GM21447 (cell line): Measurements from ENCODE around the gene BMPR1A.

Experiments
- ATAC-seq: cut with Tn5 transposase; IDR thresholded peaks from one replicate; pipeline ENCODE4 v1.9.1; 2021; ENCODE audit not compliant: unreplicated experiment

The BMPR1A gene

GRCh38 chr10:86759073-86759672, 2.8 kb downstream of the BMPR1A start:
- ATAC-seq: no peak

GRCh38 chr10:86763404-86763803, 7.0 kb downstream of the BMPR1A start:
- no peak for ATAC-seq

- no peak for ATAC-seq
Observed at GRCh38 chr10:86765548-86765947, 9.1 kb downstream of the BMPR1A start.

- ATAC-seq: no peak
Observed at GRCh38 chr10:86768412-86769062, 12.1 kb downstream of the BMPR1A start.

- ATAC-seq: no peak
Observed at GRCh38 chr10:86769991-86770390, 13.6 kb downstream of the BMPR1A start.

DNA sequence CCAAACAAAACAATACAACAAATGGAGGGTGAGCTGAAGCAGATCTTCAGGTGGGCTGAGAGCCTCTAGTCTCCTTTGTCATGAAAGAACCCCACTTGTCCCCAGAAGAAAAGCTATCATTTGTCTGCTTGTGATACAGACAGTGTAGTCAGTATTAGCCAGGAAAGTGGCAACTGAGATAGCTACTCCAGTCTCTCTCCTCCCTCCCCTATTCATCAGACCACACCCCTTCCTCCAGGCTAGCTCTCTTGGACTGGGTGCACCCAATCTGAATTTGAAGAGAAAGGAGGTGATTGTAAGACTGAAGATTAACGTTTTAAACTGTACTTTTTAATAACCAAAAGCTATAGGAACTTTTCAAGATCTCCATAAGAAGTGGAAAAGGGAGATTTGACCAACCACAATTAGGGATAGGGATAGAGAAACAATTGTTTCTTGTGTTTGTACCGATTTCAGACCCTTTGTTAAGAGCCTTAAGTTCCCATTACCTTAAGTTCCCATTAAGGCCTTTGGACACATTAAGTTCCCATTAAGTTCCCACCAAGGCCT, 14.1 kb downstream of the BMPR1A start:
- ATAC-seq: no peak

- no peak for ATAC-seq
Observed at GRCh38 chr10:86773498-86773897, 17.1 kb downstream of the BMPR1A start.

DNA sequence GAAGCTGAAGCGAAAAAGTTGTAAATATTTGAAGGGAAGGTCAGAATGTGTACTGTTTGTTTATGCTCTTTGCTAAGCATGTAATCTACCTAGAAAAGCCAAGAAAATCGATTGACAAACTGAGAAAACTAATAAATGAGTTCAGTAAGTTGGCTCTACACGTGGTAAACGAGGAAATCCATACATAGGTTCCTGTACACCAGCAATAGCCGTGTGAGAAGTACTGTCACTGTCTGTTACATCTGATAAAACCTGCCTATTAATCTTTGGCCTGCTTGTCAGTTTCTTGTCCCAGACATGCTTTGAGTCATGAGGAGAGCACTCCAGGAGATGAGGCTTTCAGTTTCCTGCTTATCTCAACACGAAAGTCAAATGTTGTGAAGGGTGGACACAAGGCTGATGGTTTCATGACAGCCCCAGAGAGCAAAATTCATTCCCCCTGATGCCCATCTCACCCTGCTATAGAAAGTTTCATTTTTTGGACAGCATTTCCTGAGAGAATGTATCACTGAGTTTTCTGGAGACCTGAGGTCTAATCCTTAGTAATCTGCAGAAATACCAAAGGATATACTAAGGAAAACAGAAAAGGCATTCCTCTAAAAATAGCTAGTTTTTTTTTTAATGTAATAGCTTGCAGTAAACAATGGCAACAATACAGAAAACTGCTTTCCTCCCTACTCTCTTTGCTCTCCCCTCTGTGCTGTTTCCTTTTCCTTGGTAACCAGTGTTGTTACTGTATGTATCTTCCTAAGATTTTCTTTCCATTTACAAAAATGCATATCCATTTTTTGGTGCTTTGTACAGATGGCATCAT, 18.8 kb downstream of the BMPR1A start:
- ATAC-seq: peak; percentile 71

- no peak for ATAC-seq
Observed at GRCh38 chr10:86775870-86776180, 19.4 kb downstream of the BMPR1A start.

- ATAC-seq: no peak
Observed at GRCh38 chr10:86779220-86780017, 23.0 kb downstream of the BMPR1A start.

DNA sequence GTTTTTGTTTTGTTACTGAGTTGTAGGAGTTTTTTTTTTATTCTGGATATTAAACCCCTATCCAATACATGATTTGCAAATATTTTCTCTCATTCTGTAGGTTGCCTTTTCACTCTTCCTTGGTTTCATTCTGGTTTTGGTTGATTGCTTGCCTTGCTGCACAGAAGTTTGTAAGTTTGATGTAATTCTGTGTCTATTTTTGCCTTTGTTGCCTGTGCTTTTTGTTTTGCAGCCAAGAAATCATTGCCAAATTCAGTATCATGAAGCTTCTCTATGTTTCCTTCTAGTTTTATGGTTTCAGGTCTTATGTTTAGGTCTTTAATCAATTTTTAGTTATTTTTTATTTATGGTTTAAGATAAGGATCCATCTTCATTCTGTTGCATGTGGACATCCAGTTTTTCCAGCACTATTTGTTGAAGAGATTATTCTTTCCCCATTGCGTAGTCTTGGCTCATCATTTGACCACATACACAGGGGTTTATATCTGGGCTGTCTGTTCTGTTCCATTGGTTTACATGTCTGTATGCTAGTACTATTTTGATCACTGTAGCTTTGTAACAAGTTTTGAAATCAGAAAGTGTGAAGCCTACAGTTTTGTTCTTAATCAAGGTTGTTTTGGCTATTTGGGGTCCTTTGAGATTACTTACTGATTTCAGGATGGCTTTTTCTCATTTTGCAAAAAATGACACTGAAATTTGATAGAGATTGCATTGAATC, 26.4 kb downstream of the BMPR1A start:
- ATAC-seq: peak; percentile 81

- no peak for ATAC-seq
Observed at GRCh38 chr10:86785037-86785436, 28.6 kb downstream of the BMPR1A start.

DNA sequence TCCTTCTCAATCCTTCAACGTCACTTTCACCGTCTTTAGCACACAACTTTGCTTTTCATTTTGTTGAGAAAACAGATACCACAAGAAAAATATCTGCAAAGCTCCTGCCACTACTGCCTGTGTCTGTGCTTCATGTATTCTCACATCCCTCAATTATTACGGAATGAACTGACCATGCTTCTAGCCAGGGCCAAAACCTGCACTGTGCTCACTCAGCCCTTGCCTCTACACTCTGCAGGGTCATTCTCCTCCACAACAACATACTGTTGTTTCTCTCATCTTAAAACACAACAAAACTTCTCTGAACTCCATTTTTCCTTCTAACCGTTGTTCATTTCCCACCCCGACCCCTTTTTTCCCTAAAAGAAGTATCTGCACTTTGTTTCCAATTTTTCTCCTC, 29.5 kb downstream of the BMPR1A start:
- no peak for ATAC-seq

DNA sequence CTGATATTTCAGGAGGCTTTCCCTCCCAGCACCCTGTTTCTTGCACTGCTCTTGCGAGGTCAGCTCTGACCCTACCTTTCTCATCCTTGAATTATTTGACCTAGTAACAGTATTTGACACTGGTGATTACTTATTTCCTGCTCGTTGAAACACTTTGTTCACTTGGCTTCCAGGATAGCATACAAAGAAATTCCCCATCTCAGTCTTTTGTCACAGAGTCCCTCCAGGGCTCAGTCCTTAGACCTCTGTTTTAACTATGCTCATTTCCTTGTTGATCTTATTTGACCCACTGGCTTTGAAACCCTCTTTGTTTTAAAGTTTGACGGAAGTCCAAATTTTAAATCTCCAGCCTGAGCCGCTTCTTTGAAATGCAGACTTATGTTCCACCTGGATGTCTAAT, 29.9 kb downstream of the BMPR1A start:
- no peak for ATAC-seq

DNA sequence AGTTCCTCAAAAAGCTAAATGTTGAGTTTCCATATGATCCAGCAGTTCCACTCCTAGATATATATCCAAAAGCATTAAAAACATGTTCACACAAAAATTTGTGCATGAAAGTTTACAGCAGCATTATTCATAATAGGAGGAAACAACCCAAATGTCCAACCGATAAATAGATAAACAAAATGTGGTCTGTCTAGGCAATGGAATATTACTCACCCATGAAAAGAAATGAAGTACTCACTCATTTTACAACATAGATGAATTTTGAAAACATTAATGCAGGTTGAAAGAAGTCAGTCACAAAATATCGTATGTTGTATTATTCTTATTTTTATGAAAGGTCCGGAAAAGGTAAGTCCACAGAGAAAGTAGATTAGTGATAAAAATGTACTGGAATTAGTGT, 34.0 kb downstream of the BMPR1A start:
- no peak for ATAC-seq

GRCh38 chr10:86792461-86793167, 36.2 kb downstream of the BMPR1A start:
- ATAC-seq: no peak

DNA sequence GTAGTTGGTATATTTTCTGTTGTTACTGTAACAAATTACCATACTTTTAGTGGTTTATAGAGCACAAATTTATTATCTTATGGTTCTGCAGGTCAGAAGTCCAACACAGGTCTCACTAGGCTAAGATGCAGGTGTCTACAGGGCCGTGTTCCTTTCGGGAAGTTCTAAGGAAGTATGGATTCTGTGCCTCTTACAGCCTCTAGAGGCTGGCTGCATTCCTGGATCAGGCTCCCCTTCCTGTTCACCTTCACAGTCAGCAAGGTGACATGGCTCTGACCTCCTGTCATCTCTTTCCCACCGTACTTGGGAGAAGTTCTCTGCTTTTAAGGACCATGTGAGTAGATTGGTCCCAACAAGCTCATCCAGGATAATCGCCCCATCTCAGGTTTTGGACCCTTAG, 37.3 kb downstream of the BMPR1A start:
- no peak for ATAC-seq

GRCh38 chr10:86795353-86795752, 38.9 kb downstream of the BMPR1A start:
- no peak for ATAC-seq

DNA sequence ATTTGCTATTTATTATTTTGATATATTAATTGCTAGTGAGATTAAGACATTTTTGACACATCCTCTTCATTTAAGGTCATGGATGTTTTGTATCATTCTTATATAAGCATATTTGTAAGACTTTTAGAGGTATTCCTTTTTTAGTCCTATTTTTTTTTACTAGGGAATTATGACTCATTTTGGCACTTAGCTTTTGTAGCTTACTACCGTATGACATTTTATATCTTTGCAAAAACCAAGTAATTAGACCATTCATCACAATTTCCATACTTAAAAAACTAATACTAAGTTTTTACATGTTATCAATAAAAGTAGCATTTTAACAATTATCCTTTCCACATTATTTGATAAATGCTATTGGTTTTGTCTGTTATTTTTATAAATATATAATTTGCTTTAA, 41.6 kb downstream of the BMPR1A start:
- ATAC-seq: no peak

- ATAC-seq: peak; percentile 84
Observed at GRCh38 chr10:86798611-86799010, 42.2 kb downstream of the BMPR1A start.
